Astrocyte (in vitro differentiated cells and primary cell): Measurements from ENCODE around the gene RMI2. TPM values are rescaled to one million over a fixed set of nuclear protein-coding genes. Genes with fewer than 3 reads are reported as not detected.

Experiments
- DNase-seq: peaks from one replicate; pipeline ENCODE4 v3.0.0-alpha.2; 2010; ENCODE audit warnings: low read depth
- FAIRE-seq: peaks from 2 replicates; lab custom pipeline; 2011; peaks lifted over from hg19 to GRCh38; lab: Jason Lieb, UNC
- H2AFZ ChIP-seq: 2 replicates; pipeline ENCODE4 v1.6.0; 2012; ENCODE audit warnings: low read depth, low read length, inconsistent platforms
- H3K27ac ChIP-seq: 2 replicates; pipeline ENCODE4 v1.5.1; 2011; ENCODE audit warnings: low read depth, low read length, inconsistent platforms
- H3K27me3 ChIP-seq: 2 replicates; pipeline ENCODE4 v1.6.0; 2011; ENCODE audit warnings: low read length, inconsistent platforms; ENCODE audit not compliant: insufficient read depth
- H3K36me3 ChIP-seq: 2 replicates; pipeline ENCODE4 v1.5.1; 2011; ENCODE audit warnings: low read length, inconsistent platforms; ENCODE audit not compliant: insufficient read depth
- H3K4me1 ChIP-seq: 2 replicates; pipeline ENCODE4 v1.5.1; 2011; ENCODE audit warnings: low read length, inconsistent platforms; ENCODE audit not compliant: insufficient read depth
- H3K4me2 ChIP-seq: 2 replicates; pipeline ENCODE4 v1.6.0; 2012; ENCODE audit warnings: low read length, inconsistent platforms
- H3K4me3 ChIP-seq: 2 replicates; pipeline ENCODE4 v1.5.1; 2011; ENCODE audit warnings: low read depth, mild to moderate bottlenecking, low read length, inconsistent platforms; ENCODE audit not compliant: insufficient read depth
- H3K79me2 ChIP-seq: 2 replicates; pipeline ENCODE4 v1.6.0; 2012; ENCODE audit warnings: mild to moderate bottlenecking, low read length, inconsistent platforms; ENCODE audit not compliant: insufficient read depth
- H3K9ac ChIP-seq: 2 replicates; pipeline ENCODE4 v1.6.0; 2012; ENCODE audit warnings: mild to moderate bottlenecking, low read length, inconsistent platforms
- H3K9me3 ChIP-seq: 2 replicates; pipeline ENCODE4 v1.5.1; 2012; ENCODE audit warnings: low read depth, mild to moderate bottlenecking, low read length, inconsistent platforms; ENCODE audit not compliant: insufficient read depth
- H4K20me1 ChIP-seq: 2 replicates; pipeline ENCODE4 v1.6.0; 2012; ENCODE audit warnings: low read length, inconsistent platforms; ENCODE audit not compliant: insufficient read depth
- H3K27ac Mint-ChIP-seq: one replicate; pipeline ENCODE4 v1.8.0; 2021; ENCODE audit warnings: mild to moderate bottlenecking, mixed read lengths; ENCODE audit not compliant: unreplicated experiment
- H3K27me3 Mint-ChIP-seq: one replicate; pipeline ENCODE4 v1.8.0; 2021; ENCODE audit warnings: low read depth, mixed read lengths; ENCODE audit not compliant: unreplicated experiment
- H3K36me3 Mint-ChIP-seq: one replicate; pipeline ENCODE4 v1.8.0; 2021; ENCODE audit warnings: low read depth, mixed read lengths; ENCODE audit not compliant: unreplicated experiment
- H3K4me1 Mint-ChIP-seq: one replicate; pipeline ENCODE4 v1.8.0; 2021; ENCODE audit warnings: low read depth, mixed read lengths; ENCODE audit not compliant: unreplicated experiment
- H3K4me3 Mint-ChIP-seq: one replicate; pipeline ENCODE4 v1.8.0; 2021; ENCODE audit warnings: mild to moderate bottlenecking, moderate library complexity, mixed read lengths; ENCODE audit not compliant: unreplicated experiment
- H3K9me3 Mint-ChIP-seq: one replicate; pipeline ENCODE4 v1.8.0; 2021; ENCODE audit warnings: mild to moderate bottlenecking, mixed read lengths; ENCODE audit not compliant: unreplicated experiment
- EZH2 ChIP-seq: IDR thresholded peaks from 2 replicates; pipeline ENCODE4 v1.6.1; 2012; ENCODE audit warnings: mild to moderate bottlenecking, low read length, inconsistent platforms; ENCODE audit not compliant: insufficient read depth
- total RNA-seq: library from RNA; stranded (reverse); gene quantifications from 2 replicates; pipeline ENCODE4 v1.2.1, GENCODE V29; 2021
- TF ChIP-seq, protein P1 (sequence below): IDR thresholded peaks from 2 replicates; pipeline ENCODE4 v1.5.1; 2011; ENCODE audit warnings: low read depth, mild to moderate bottlenecking, inconsistent platforms, low read length, moderate library complexity; ENCODE audit not compliant: insufficient read depth

RMI2 gene
- total RNA-seq, 1 donor from 2014 or later: 7.8 TPM

DNA sequence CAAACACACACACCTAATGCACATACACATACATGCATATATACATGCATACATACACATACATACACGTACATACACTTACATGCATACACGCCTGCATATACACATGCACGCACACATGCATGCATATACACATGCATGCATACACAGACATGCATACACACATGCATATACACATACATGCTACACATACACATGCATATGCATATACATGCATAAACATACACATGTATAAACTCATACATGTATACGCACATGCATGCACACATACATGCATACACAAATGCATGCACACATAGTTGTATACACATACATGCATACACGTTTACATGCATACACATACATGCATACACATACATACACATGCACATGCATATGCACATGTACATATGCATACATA, 23.6 kb upstream of the RMI2 start:
- Mint-ChIP-seq H3K9me3 (no peaks in the 10 kb centered on the region), H3K36me3 (no peaks in the 10 kb centered on the region), H3K4me1 (peaks cover 17% of the 10 kb centered on the region), H3K4me3 (no peak overlapping the region), H3K27ac (no peak overlapping the region), H3K27me3 (peaks cover 7% of the 10 kb centered on the region)
- no peak for DNase-seq
- TF ChIP-seq, protein P1, sequence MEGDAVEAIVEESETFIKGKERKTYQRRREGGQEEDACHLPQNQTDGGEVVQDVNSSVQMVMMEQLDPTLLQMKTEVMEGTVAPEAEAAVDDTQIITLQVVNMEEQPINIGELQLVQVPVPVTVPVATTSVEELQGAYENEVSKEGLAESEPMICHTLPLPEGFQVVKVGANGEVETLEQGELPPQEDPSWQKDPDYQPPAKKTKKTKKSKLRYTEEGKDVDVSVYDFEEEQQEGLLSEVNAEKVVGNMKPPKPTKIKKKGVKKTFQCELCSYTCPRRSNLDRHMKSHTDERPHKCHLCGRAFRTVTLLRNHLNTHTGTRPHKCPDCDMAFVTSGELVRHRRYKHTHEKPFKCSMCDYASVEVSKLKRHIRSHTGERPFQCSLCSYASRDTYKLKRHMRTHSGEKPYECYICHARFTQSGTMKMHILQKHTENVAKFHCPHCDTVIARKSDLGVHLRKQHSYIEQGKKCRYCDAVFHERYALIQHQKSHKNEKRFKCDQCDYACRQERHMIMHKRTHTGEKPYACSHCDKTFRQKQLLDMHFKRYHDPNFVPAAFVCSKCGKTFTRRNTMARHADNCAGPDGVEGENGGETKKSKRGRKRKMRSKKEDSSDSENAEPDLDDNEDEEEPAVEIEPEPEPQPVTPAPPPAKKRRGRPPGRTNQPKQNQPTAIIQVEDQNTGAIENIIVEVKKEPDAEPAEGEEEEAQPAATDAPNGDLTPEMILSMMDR: no peak
- TF ChIP-seq EZH2: no peak
- Histone ChIP-seq H3K9me3 (no peaks in the 10 kb centered on the region), H3K4me1 (peaks cover 6% of the 10 kb centered on the region), H3K4me3 (no peak overlapping the region), H3K36me3 (no peaks in the 10 kb centered on the region), H3K4me2 (no peak overlapping the region), H2AFZ (no peak overlapping the region), H3K79me2 (no peaks in the 10 kb centered on the region), H4K20me1 (no peaks in the 10 kb centered on the region), H3K9ac (no peak overlapping the region), H3K27me3 (no peaks in the 10 kb centered on the region), H3K27ac (no peak overlapping the region)
- no peak for FAIRE-seq

DNA sequence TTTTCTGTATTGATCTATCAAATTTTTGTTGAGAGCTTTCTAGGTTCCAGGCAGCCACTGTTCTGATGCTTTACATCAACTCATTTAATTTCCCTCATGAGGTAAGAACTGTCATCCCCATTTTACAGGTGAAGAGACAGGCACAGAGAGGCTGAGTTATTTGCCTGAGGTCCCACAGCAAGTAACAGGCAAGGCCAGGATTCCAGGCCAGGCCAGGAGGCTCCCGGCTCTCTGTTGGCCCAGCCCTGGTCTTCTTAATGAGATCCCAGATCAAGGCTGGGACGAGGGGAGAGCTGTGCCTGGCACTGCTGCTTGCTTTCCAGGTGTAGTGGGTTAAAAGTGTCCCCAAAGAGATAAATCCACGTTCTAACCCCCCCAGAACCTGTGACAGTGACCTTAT, 22.4 kb upstream of the RMI2 start:
- peaks cover 21% of the 10 kb centered on the region for H3K4me1 Mint-ChIP-seq

More for the DNA sequence above, 22.4 kb upstream of the RMI2 start:
- H3K27me3 ChIP-seq: no peaks in the 10 kb centered on the region
- TF ChIP-seq, protein P1: no peak
- TF ChIP-seq EZH2: no peak
- no peak overlapping the region for H3K9ac ChIP-seq
- no peak overlapping the region for H3K4me2 ChIP-seq
- no peak overlapping the region for H3K4me3 Mint-ChIP-seq
- no peak overlapping the region for H3K4me3 ChIP-seq
- DNase-seq (no peak), FAIRE-seq (no peak)
- H3K27me3 Mint-ChIP-seq: peaks cover 7% of the 10 kb centered on the region
- no peak overlapping the region for H2AFZ ChIP-seq
- no peak overlapping the region for H3K27ac Mint-ChIP-seq
- H3K79me2 ChIP-seq: no peaks in the 10 kb centered on the region
- H3K27ac ChIP-seq: no peak overlapping the region
- no peaks in the 10 kb centered on the region for H3K36me3 ChIP-seq
- H3K9me3 Mint-ChIP-seq: no peaks in the 10 kb centered on the region
- H4K20me1 ChIP-seq: no peaks in the 10 kb centered on the region
- peaks cover 5% of the 10 kb centered on the region for H3K4me1 ChIP-seq
- peaks cover 3% of the 10 kb centered on the region for H3K36me3 Mint-ChIP-seq
- H3K9me3 ChIP-seq: no peaks in the 10 kb centered on the region
